Stimulated activated naive B cell treated with anti-CD40 and anti-IgM and Interleukin-4, amounts not matched to agents 10 μg/mL and 1 μg/mL and 100 μg/mL, for 72 hours (primary cell): Measurements from ENCODE around the gene RPL27A.
"Not testable (repeated sequence)": the region's sequence is repeated elsewhere in the genome, so short reads cannot be mapped to it uniquely, and the experiment has no call there.

Experiments used
- ATAC-seq, 2 donors: fragments of 150-1000 bp; cut with Tn5 transposase; replicated peaks; 2 replicates each; pipeline ENCODE4 v1.10.0; 2021; ENCODE audit warnings: moderate library complexity in 1 of 2
- DNase-seq: peaks from one replicate; pipeline ENCODE4 v3.0.0; 2021
- H3K27ac Mint-ChIP-seq: one replicate; pipeline ENCODE4 v1.8.0; 2022; ENCODE audit warnings: mild to moderate bottlenecking, mixed read lengths
- H3K27me3 Mint-ChIP-seq, 2 donors: one replicate each; pipeline ENCODE4 v1.8.0; 2022; ENCODE audit warnings: mixed read lengths in 2 of 2
- H3K36me3 Mint-ChIP-seq, 2 donors: one replicate each; pipeline ENCODE4 v1.8.0; 2022; ENCODE audit warnings: mixed read lengths in 2 of 2, mild to moderate bottlenecking in 1 of 2
- H3K4me1 Mint-ChIP-seq, 2 donors: one replicate each; pipeline ENCODE4 v1.8.0; 2022; ENCODE audit warnings: mixed read lengths in 2 of 2, mild to moderate bottlenecking in 1 of 2
- H3K4me3 Mint-ChIP-seq, 2 donors: one replicate each; pipeline ENCODE4 v1.8.0; 2022; ENCODE audit warnings: mild to moderate bottlenecking in 2 of 2, mixed read lengths in 2 of 2, moderate library complexity in 1 of 2
- H3K9me3 Mint-ChIP-seq, 2 donors: one replicate each; pipeline ENCODE4 v1.8.0; 2022; ENCODE audit warnings: mixed read lengths in 2 of 2, mild to moderate bottlenecking in 1 of 2

The RPL27A gene

GRCh38 chr11:8658321-8659057 is 24.1 kb upstream of the RPL27A start:
- H3K36me3 Mint-ChIP-seq = peaks cover 0 to 5% of the 10 kb centered on the region in 2 donors
- H3K9me3 Mint-ChIP-seq = no peaks in the 10 kb centered on the region
- DNase-seq (no peak), ATAC-seq (no peak)
- no peaks in the 10 kb centered on the region for H3K27me3 Mint-ChIP-seq
- no peak overlapping the region for H3K27ac Mint-ChIP-seq
- H3K4me3 Mint-ChIP-seq = no peak overlapping the region
- H3K4me1 Mint-ChIP-seq = no peaks in the 10 kb centered on the region

- H3K27me3 Mint-ChIP-seq = no peaks in the 10 kb centered on the region
- no peaks in the 10 kb centered on the region for H3K9me3 Mint-ChIP-seq
- H3K36me3 Mint-ChIP-seq = peaks cover 8 to 9% of the 10 kb centered on the region in 2 donors
- ATAC-seq = no peak
- no peak overlapping the region for H3K4me3 Mint-ChIP-seq
- no peak for DNase-seq
- H3K4me1 Mint-ChIP-seq = peaks cover 0 to 5% of the 10 kb centered on the region in 2 donors
- no peak overlapping the region for H3K27ac Mint-ChIP-seq
Measured at GRCh38 chr11:8661001-8661795, 21.4 kb upstream of the RPL27A start.

- Mint-ChIP-seq H3K27me3 (no peaks in the 10 kb centered on the region), H3K4me3 (no peak overlapping the region), H3K9me3 (no peaks in the 10 kb centered on the region), H3K27ac (no peak overlapping the region), H3K4me1 (peaks cover 0 to 5% of the 10 kb centered on the region in 2 donors), H3K36me3 (peaks cover 11 to 16% of the 10 kb centered on the region in 2 donors)
- DNase-seq (no peak), ATAC-seq (no peak)
Measured at GRCh38 chr11:8665222-8665621, 17.4 kb upstream of the RPL27A start.

- not testable (repeated sequence) for H3K27ac Mint-ChIP-seq, ATAC-seq, H3K9me3 Mint-ChIP-seq, H3K4me3 Mint-ChIP-seq, H3K4me1 Mint-ChIP-seq, DNase-seq, H3K27me3 Mint-ChIP-seq
- peaks cover 20 to 34% of the 10 kb centered on the region in 2 donors for H3K36me3 Mint-ChIP-seq
Measured at GRCh38 chr11:8670081-8670480, 12.5 kb upstream of the RPL27A start.

GRCh38 chr11:8671193-8671612 is 11.4 kb upstream of the RPL27A start:
- Mint-ChIP-seq H3K4me1 (peaks cover 0 to 6% of the 10 kb centered on the region in 2 donors), H3K4me3 (no peak overlapping the region), H3K36me3 (peaks cover 16 to 29% of the 10 kb centered on the region in 2 donors), H3K27ac (peak overlapping the region; percentile 14), H3K27me3 (no peaks in the 10 kb centered on the region), H3K9me3 (no peaks in the 10 kb centered on the region)
- ATAC-seq = peak in 1 of 2 donors; percentile 19
- no peak for DNase-seq

GRCh38 chr11:8671651-8672062 is 10.9 kb upstream of the RPL27A start:
- Mint-ChIP-seq H3K4me3 (no peak overlapping the region), H3K27ac (peak overlapping the region; percentile 14), H3K27me3 (no peaks in the 10 kb centered on the region), H3K36me3 (peaks cover 16 to 29% of the 10 kb centered on the region in 2 donors), H3K4me1 (peaks cover 0 to 6% of the 10 kb centered on the region in 2 donors), H3K9me3 (no peaks in the 10 kb centered on the region)
- ATAC-seq (peak; percentile 38 to 66), DNase-seq (no peak)

- no peak overlapping the region for H3K27ac Mint-ChIP-seq
- H3K9me3 Mint-ChIP-seq = no peaks in the 10 kb centered on the region
- H3K27me3 Mint-ChIP-seq = no peaks in the 10 kb centered on the region
- DNase-seq = no peak
- peaks cover 0 to 6% of the 10 kb centered on the region in 2 donors for H3K4me1 Mint-ChIP-seq
- peaks cover 16 to 25% of the 10 kb centered on the region in 2 donors for H3K36me3 Mint-ChIP-seq
- no peak for ATAC-seq
- no peak overlapping the region for H3K4me3 Mint-ChIP-seq
Measured at GRCh38 chr11:8672346-8672745, 10.2 kb upstream of the RPL27A start.

GRCh38 chr11:8674859-8675258 is 7.7 kb upstream of the RPL27A start:
- no peak overlapping the region for H3K4me3 Mint-ChIP-seq
- H3K27me3 Mint-ChIP-seq = no peaks in the 10 kb centered on the region
- peaks cover 24 to 30% of the 10 kb centered on the region in 2 donors for H3K36me3 Mint-ChIP-seq
- DNase-seq (no peak), ATAC-seq (no peak)
- H3K9me3 Mint-ChIP-seq = no peaks in the 10 kb centered on the region
- H3K4me1 Mint-ChIP-seq = peaks cover 0 to 6% of the 10 kb centered on the region in 2 donors
- H3K27ac Mint-ChIP-seq = no peak overlapping the region

- Mint-ChIP-seq H3K36me3 (peaks cover 33 to 34% of the 10 kb centered on the region in 2 donors), H3K27ac (no peak overlapping the region), H3K4me1 (peaks cover 8 to 10% of the 10 kb centered on the region in 2 donors), H3K27me3 (no peaks in the 10 kb centered on the region), H3K4me3 (no peak overlapping the region), H3K9me3 (peaks cover 3 to 4% of the 10 kb centered on the region in 2 donors)
- ATAC-seq (no peak), DNase-seq (no peak)
Measured at GRCh38 chr11:8676458-8676857, 6.1 kb upstream of the RPL27A start.

GRCh38 chr11:8679006-8679405 is 3.6 kb upstream of the RPL27A start:
- DNase-seq = no peak
- peaks cover 3 to 4% of the 10 kb centered on the region in 2 donors for H3K9me3 Mint-ChIP-seq
- H3K4me1 Mint-ChIP-seq = peaks cover 12 to 17% of the 10 kb centered on the region in 2 donors
- ATAC-seq = no peak
- H3K27me3 Mint-ChIP-seq = no peaks in the 10 kb centered on the region
- peaks cover 37% of the 10 kb centered on the region in 2 donors for H3K36me3 Mint-ChIP-seq
- H3K27ac Mint-ChIP-seq = no peak overlapping the region
- no peak overlapping the region for H3K4me3 Mint-ChIP-seq

- Mint-ChIP-seq H3K4me1 (peaks cover 23 to 35% of the 10 kb centered on the region in 2 donors), H3K36me3 (peaks cover 57 to 62% of the 10 kb centered on the region in 2 donors), H3K4me3 (peak overlapping the region; percentile 94), H3K27ac (peak overlapping the region; percentile 99), H3K9me3 (peaks cover 3 to 4% of the 10 kb centered on the region in 2 donors), H3K27me3 (no peaks in the 10 kb centered on the region)
- DNase-seq = no peak
- ATAC-seq = no peak
Measured at GRCh38 chr11:8681837-8682302, 722 bp upstream of the RPL27A start.

- ATAC-seq (peak; percentile 12 to 17), DNase-seq (no peak)
- peaks cover 64 to 74% of the 10 kb centered on the region in 2 donors for H3K36me3 Mint-ChIP-seq
- H3K27ac Mint-ChIP-seq = peak overlapping the region; percentile 99
- no peaks in the 10 kb centered on the region for H3K27me3 Mint-ChIP-seq
- H3K4me1 Mint-ChIP-seq = peaks cover 27 to 49% of the 10 kb centered on the region in 2 donors
- H3K4me3 Mint-ChIP-seq = peak overlapping the region; percentile 94
- H3K9me3 Mint-ChIP-seq = peaks cover 3 to 4% of the 10 kb centered on the region in 2 donors
Measured at GRCh38 chr11:8683115-8683807, 669 bp downstream of the RPL27A start.

- H3K4me1 Mint-ChIP-seq = peaks cover 35 to 64% of the 10 kb centered on the region in 2 donors
- DNase-seq = no peak
- H3K36me3 Mint-ChIP-seq = peaks cover 58 to 85% of the 10 kb centered on the region in 2 donors
- peaks cover 3 to 4% of the 10 kb centered on the region in 2 donors for H3K9me3 Mint-ChIP-seq
- H3K4me3 Mint-ChIP-seq = peak overlapping the region; percentile 94
- ATAC-seq = no peak
- H3K27me3 Mint-ChIP-seq = no peaks in the 10 kb centered on the region
- H3K27ac Mint-ChIP-seq = peak overlapping the region; percentile 99
Measured at GRCh38 chr11:8684600-8685290, 2.2 kb downstream of the RPL27A start.
